Occipital lobe (tissue), 2 donors: ENCODE measurements around the gene SIGMAR1. TPM values are rescaled to one million over a fixed set of nuclear protein-coding genes. Genes with fewer than 3 reads are reported as not detected.

Source experiments
- DNase-seq: peaks from one replicate; lab custom pipeline; 2025; lab: John Stamatoyannopoulos, UW
- total RNA-seq: library from RNA; depleted of rRNA; stranded (reverse); fragments of >200 nt; gene quantifications from one replicate; pipeline ENCODE4 v1.2.3, GENCODE V29; 2014

The SIGMAR1 gene
- total RNA-seq, 1 donor from 2014 or later = 24.3 TPM

- no peak for DNase-seq
These were observed 4.4 kb downstream of the SIGMAR1 start for GRCh38 chr9:34633166-34633565.

- no peak for DNase-seq
These were observed 7.0 kb downstream of the SIGMAR1 start for GRCh38 chr9:34630402-34631154.

- no peak for DNase-seq
These were observed 8.1 kb downstream of the SIGMAR1 start for GRCh38 chr9:34629491-34629808.

- no peak for DNase-seq
These were observed 8.7 kb downstream of the SIGMAR1 start, which contains the start of gene ARID3C for GRCh38 chr9:34628656-34629490. ARID3C (minus strand) TSS chr9:34629066; CDS start chr9:34628014, 1,052 bp downstream.

GRCh38 chr9:34627716-34628655, 9.6 kb downstream of the SIGMAR1 start:
- DNase-seq = no peak

GRCh38 chr9:34625186-34625486, 12.5 kb downstream of the SIGMAR1 start:
- DNase-seq = no peak

- no peak for DNase-seq
These were observed 13.0 kb downstream of the SIGMAR1 start for GRCh38 chr9:34624475-34625185.

- no peak for DNase-seq
These were observed 14.0 kb downstream of the SIGMAR1 start for GRCh38 chr9:34623374-34624235.

- DNase-seq = peak; percentile 91
These were observed 17.3 kb downstream of the SIGMAR1 start, which contains the start of gene DCTN3 for GRCh38 chr9:34620061-34620994. DCTN3 (minus strand) TSS chr9:34620495; CDS start chr9:34620464, 31 bp downstream.

- DNase-seq = no peak
These were observed 22.5 kb downstream of the SIGMAR1 start for GRCh38 chr9:34615132-34615531.

- peak; percentile 32 for DNase-seq
These were observed 24.7 kb downstream of the SIGMAR1 start for GRCh38 chr9:34612788-34613390.

- DNase-seq = peak; percentile 82
These were observed 25.5 kb downstream of the SIGMAR1 start, which contains the start of gene RPP25L for GRCh38 chr9:34611811-34612787. RPP25L (minus strand) TSS chr9:34612097; CDS start chr9:34611296, 801 bp downstream.

- no peak for DNase-seq
These were observed 26.3 kb downstream of the SIGMAR1 start for GRCh38 chr9:34611251-34611810.

GRCh38 chr9:34610434-34611206, 27.0 kb downstream of the SIGMAR1 start:
- DNase-seq = no peak

GRCh38 chr9:34607331-34607730, 30.3 kb downstream of the SIGMAR1 start:
- DNase-seq = no peak

- no peak for DNase-seq
These were observed 30.7 kb downstream of the SIGMAR1 start for GRCh38 chr9:34606905-34607304.
